BLaER1 treated with 17β-estradiol and CSF1 and Interleukin-3, amounts not matched to agents 10 nM and 100 nM (cell line): ENCODE measurements around the gene NUAK2.

Source experiments
- H3K27ac ChIP-seq, 11 experiments: shearing (Covaris generic); formaldehyde crosslinking; 2 replicates each; pipeline ENCODE4 v1.8.1; 2022
- H3K27me3 ChIP-seq, 11 experiments: shearing (Covaris generic); formaldehyde crosslinking; 2 replicates each; pipeline ENCODE4 v1.8.1; 2022
- H3K36me3 ChIP-seq, 11 experiments: shearing (Covaris generic); formaldehyde crosslinking; 2 replicates each; pipeline ENCODE4 v1.8.1; 2022
- H3K4me1 ChIP-seq, 10 experiments: shearing (Covaris generic); formaldehyde crosslinking; 2 replicates each; pipeline ENCODE4 v1.8.1; 2022
- H3K4me2 ChIP-seq, 11 experiments: shearing (Covaris generic); formaldehyde crosslinking; 2 replicates each; pipeline ENCODE4 v1.8.1; 2022
- H3K4me3 ChIP-seq, 10 experiments: shearing (Covaris generic); formaldehyde crosslinking; 2 replicates each; pipeline ENCODE4 v1.8.1; 2022
- H3K9ac ChIP-seq, 11 experiments: shearing (Covaris generic); formaldehyde crosslinking; 2 replicates each; pipeline ENCODE4 v1.8.1; 2022
- H3K9me3 ChIP-seq, 11 experiments: shearing (Covaris generic); formaldehyde crosslinking; replicated peaks in 1 of 11; 2 replicates each; pipeline ENCODE4 v1.8.1; 2022
- H4K20me1 ChIP-seq, 11 experiments: shearing (Covaris generic); formaldehyde crosslinking; 2 replicates each; pipeline ENCODE4 v1.8.1; 2022
- Cebpa-rat ChIP-seq, 11 experiments: shearing (Covaris generic); IDR thresholded peaks; 2 replicates each; pipeline ENCODE4 v1.8.1; 2022

NUAK2 gene

DNA sequence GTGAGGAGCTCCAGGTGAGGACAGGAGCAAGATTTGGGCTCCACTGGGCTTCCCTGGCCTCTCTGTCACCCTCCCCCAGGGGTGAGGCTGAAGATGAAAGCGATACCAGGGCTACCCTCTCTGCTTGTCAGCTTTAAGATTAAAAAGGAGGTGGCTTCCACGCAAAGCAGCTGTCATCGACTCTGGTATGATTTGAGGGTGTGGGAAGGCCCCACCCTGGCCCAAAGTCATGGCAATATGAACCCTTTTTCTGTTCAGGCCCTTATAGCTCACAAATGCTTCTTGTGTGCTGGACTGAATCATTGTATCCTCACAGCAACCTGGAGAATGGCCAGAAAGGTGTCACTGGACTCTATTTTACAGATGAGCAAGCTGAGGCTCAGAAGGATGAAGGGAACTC lies 41.6 kb downstream of the NUAK2 start:
- H3K4me2 ChIP-seq = no peak overlapping the region
- peaks cover 22 to 47% (median 40%) of the 10 kb centered on the region in 10 experiments for H3K4me1 ChIP-seq
- H3K27ac ChIP-seq = no peak overlapping the region
- H3K9me3 ChIP-seq = peaks cover 0 to 4% (median 0%) of the 10 kb centered on the region in 11 experiments; a peak in 1 of 22 replicates
- no peak overlapping the region for H3K4me3 ChIP-seq
- H3K27me3 ChIP-seq = peaks cover 21 to 55% (median 39%) of the 10 kb centered on the region in 11 experiments
- no peak for TF ChIP-seq Cebpa-rat (IDR thresholded peaks at IDR 0.05)
- no peak overlapping the region for H3K9ac ChIP-seq
- H3K36me3 ChIP-seq = no peaks in the 10 kb centered on the region
- peaks cover 0 to 24% (median 0%) of the 10 kb centered on the region in 11 experiments; a peak in 9 of 22 replicates for H4K20me1 ChIP-seq

GRCh38 chr1:205276689-205277065 lies 44.9 kb downstream of the NUAK2 start:
- no peak for TF ChIP-seq Cebpa-rat (IDR thresholded peaks at IDR 0.05)
- H3K4me1 ChIP-seq = peaks cover 4 to 31% (median 16%) of the 10 kb centered on the region in 10 experiments; a peak in 16 of 20 replicates
- no peaks in the 10 kb centered on the region for H3K36me3 ChIP-seq
- H3K4me3 ChIP-seq = no peak overlapping the region
- peak overlapping the region in 9 of 11 experiments; percentile 0 to 35 (median 17); a peak in 6 of 22 replicates for H3K4me2 ChIP-seq
- H4K20me1 ChIP-seq = peaks cover 0 to 20% (median 0%) of the 10 kb centered on the region in 11 experiments; a peak in 7 of 22 replicates
- H3K27me3 ChIP-seq = peaks cover 2 to 32% (median 14%) of the 10 kb centered on the region in 11 experiments; a peak in 17 of 22 replicates
- H3K9me3 ChIP-seq = peaks cover 0 to 4% (median 0%) of the 10 kb centered on the region in 11 experiments; a peak in 1 of 22 replicates
- no peak overlapping the region for H3K27ac ChIP-seq
- no peak overlapping the region for H3K9ac ChIP-seq

- peaks cover 4 to 34% (median 17%) of the 10 kb centered on the region in 10 experiments; a peak in 18 of 20 replicates for H3K4me1 ChIP-seq
- H3K27me3 ChIP-seq = peaks cover 0 to 30% (median 12%) of the 10 kb centered on the region in 11 experiments; a peak in 11 of 22 replicates
- no peak overlapping the region for H3K27ac ChIP-seq
- H3K4me2 ChIP-seq = peak overlapping the region in 9 of 11 experiments; percentile 0 to 35 (median 17); a peak in 6 of 22 replicates
- H4K20me1 ChIP-seq = peaks cover 0 to 20% (median 0%) of the 10 kb centered on the region in 11 experiments; a peak in 7 of 22 replicates
- H3K4me3 ChIP-seq = no peak overlapping the region
- H3K36me3 ChIP-seq = no peaks in the 10 kb centered on the region
- peaks cover 0 to 4% (median 0%) of the 10 kb centered on the region in 11 experiments; a peak in 1 of 22 replicates for H3K9me3 ChIP-seq
- H3K9ac ChIP-seq = no peak overlapping the region
- TF ChIP-seq Cebpa-rat (IDR thresholded peaks at IDR 0.05) = no peak
Observed at GRCh38 chr1:205275916-205276688, 45.4 kb downstream of the NUAK2 start.

- Histone ChIP-seq H3K9me3 (no peaks in the 10 kb centered on the region), H3K4me2 (no peak overlapping the region), H3K27ac (no peak overlapping the region), H3K27me3 (peaks cover 0 to 26% (median 12%) of the 10 kb centered on the region in 11 experiments; a peak in 11 of 22 replicates), H3K36me3 (no peaks in the 10 kb centered on the region), H3K4me3 (no peak overlapping the region), H3K9ac (no peak overlapping the region), H4K20me1 (peaks cover 0 to 20% (median 0%) of the 10 kb centered on the region in 11 experiments; a peak in 7 of 22 replicates), H3K4me1 (peaks cover 4 to 44% (median 23%) of the 10 kb centered on the region in 10 experiments; a peak in 18 of 20 replicates)
- no peak for TF ChIP-seq Cebpa-rat (IDR thresholded peaks at IDR 0.05)
Observed at GRCh38 chr1:205275133-205275532, 46.4 kb downstream of the NUAK2 start.

DNA sequence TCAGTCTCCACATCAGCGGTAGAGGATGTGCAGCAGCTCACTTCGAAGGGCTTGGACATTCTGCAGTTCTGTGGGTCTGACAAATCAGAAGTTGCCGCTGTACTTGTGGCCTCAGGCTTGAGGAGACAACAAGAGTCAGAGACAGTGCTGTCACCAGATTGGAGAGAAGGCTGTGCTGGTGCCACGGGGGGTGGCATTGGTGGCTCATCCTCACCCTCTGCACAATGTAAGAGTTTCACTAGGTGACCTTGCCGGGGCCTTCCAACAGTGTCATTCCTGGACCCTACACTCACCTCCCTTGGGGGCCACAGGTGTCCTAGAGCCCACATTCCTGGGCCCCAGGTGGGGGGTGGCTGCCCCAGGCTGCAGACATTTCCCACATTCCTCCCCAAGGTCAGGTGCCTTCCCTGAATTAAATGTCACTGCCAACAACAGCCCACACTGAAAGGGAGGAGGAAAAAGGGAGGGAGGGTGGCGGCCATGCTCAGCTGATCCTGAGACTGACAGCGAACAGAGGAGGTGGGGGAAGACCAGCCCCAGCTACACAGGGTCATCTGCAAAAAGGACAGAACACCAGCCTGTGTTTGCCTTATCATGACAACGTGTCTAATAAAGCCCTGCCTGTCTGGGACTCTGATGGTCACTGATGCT lies 47.4 kb downstream of the NUAK2 start:
- Histone ChIP-seq H4K20me1 (peaks cover 0 to 20% (median 0%) of the 10 kb centered on the region in 11 experiments; a peak in 7 of 22 replicates), H3K4me2 (peak overlapping the region in 1 of 11 experiments; percentile 1; a peak in 1 of 22 replicates), H3K9ac (no peak overlapping the region), H3K4me3 (no peak overlapping the region), H3K9me3 (no peaks in the 10 kb centered on the region), H3K36me3 (no peaks in the 10 kb centered on the region), H3K27ac (no peak overlapping the region), H3K27me3 (peaks cover 0 to 26% (median 12%) of the 10 kb centered on the region in 11 experiments; a peak in 10 of 22 replicates), H3K4me1 (peaks cover 4 to 52% (median 23%) of the 10 kb centered on the region in 10 experiments; a peak in 19 of 20 replicates)
- no peak for TF ChIP-seq Cebpa-rat (IDR thresholded peaks at IDR 0.05)

- Histone ChIP-seq H4K20me1 (peaks cover 0 to 20% (median 0%) of the 10 kb centered on the region in 11 experiments; a peak in 7 of 22 replicates), H3K4me1 (peaks cover 4 to 52% (median 22%) of the 10 kb centered on the region in 10 experiments; a peak in 18 of 20 replicates), H3K27ac (no peak overlapping the region), H3K4me2 (peak overlapping the region in 1 of 11 experiments; percentile 1; a peak in 1 of 22 replicates), H3K9me3 (no peaks in the 10 kb centered on the region), H3K27me3 (peaks cover 0 to 24% (median 10%) of the 10 kb centered on the region in 11 experiments; a peak in 10 of 22 replicates), H3K4me3 (no peak overlapping the region), H3K9ac (no peak overlapping the region), H3K36me3 (no peaks in the 10 kb centered on the region)
- TF ChIP-seq Cebpa-rat (IDR thresholded peaks at IDR 0.05) = no peak
Observed at GRCh38 chr1:205273551-205273982, 48.0 kb downstream of the NUAK2 start.

GRCh38 chr1:205272536-205272935 lies 49.0 kb downstream of the NUAK2 start:
- H3K36me3 ChIP-seq = no peaks in the 10 kb centered on the region

DNA sequence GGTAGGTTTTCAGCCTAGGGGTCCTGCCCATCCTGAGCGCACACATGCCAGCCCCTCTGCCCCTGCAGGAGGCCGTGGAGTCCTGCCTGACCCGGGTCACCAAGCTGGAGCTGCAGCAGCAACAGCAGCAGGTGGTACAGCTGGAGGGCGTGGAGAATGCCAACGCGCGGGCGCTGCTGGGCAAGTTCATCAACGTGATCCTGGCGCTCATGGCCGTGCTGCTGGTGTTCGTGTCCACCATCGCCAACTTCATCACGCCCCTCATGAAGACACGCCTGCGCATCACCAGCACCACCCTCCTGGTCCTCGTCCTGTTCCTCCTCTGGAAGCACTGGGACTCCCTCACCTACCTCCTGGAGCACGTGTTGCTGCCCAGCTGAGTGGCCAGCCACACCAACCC lies 49.8 kb downstream of the NUAK2 start:
- TF ChIP-seq Cebpa-rat (IDR thresholded peaks at IDR 0.05) = no peak

More at GRCh38 chr1:205272536-205272935, 49.0 kb downstream of the NUAK2 start:
- peaks cover 12 to 58% (median 32%) of the 10 kb centered on the region in 10 experiments for H3K4me1 ChIP-seq
- H3K27ac ChIP-seq = no peak overlapping the region
- no peak overlapping the region for H3K4me3 ChIP-seq
- H3K4me2 ChIP-seq = no peak overlapping the region
- peaks cover 0 to 17% (median 7%) of the 10 kb centered on the region in 11 experiments; a peak in 7 of 22 replicates for H3K27me3 ChIP-seq
- peaks cover 0 to 20% (median 0%) of the 10 kb centered on the region in 11 experiments; a peak in 7 of 22 replicates for H4K20me1 ChIP-seq
- peak overlapping the region in 1 of 11 experiments; percentile 10; a peak in 1 of 22 replicates for H3K9ac ChIP-seq
- TF ChIP-seq Cebpa-rat (IDR thresholded peaks at IDR 0.05) = no peak
- H3K9me3 ChIP-seq = no peaks in the 10 kb centered on the region

More for the DNA sequence above, 49.8 kb downstream of the NUAK2 start:
- no peak overlapping the region for H3K27ac ChIP-seq
- no peaks in the 10 kb centered on the region for H3K9me3 ChIP-seq
- H3K27me3 ChIP-seq = peaks cover 0 to 17% (median 7%) of the 10 kb centered on the region in 11 experiments; a peak in 7 of 22 replicates
- H3K4me3 ChIP-seq = no peak overlapping the region
- H3K4me1 ChIP-seq = peaks cover 20 to 66% (median 39%) of the 10 kb centered on the region in 10 experiments
- peaks cover 0 to 20% (median 0%) of the 10 kb centered on the region in 11 experiments; a peak in 7 of 22 replicates for H4K20me1 ChIP-seq
- H3K9ac ChIP-seq = no peak overlapping the region
- peak overlapping the region in 3 of 11 experiments; percentile 57 to 93 (median 91); a peak in 1 of 22 replicates for H3K4me2 ChIP-seq
- H3K36me3 ChIP-seq = no peaks in the 10 kb centered on the region
